ENCODE data around the gene ABCG2. TPM values are rescaled to one million over a fixed set of nuclear protein-coding genes. Genes with fewer than 3 reads are reported as not detected.

Gene ABCG2
- total and polyA plus RNA-seq, 5 donors from 2014 or later = 0.27 to 0.69 (median 0.48) TPM

DNA sequence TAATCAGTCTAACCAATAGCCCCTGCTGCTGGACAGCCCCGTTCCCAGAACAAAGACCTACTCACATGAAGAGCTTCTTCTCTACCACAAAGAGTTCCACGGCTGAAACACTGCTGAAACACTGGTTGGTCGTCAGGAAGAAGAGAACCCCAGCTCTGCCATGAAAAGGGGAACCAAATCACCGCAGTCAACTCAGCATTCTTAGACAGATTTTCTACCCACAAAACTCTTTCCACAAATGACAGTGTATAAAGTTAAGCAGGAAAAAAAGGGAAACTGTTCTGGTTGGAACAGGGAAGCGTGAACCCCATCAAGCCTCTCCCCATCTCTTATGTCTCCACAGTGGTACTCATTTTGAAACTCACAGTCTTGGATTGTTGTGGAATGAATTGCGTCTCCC is 57.3 kb downstream of the ABCG2 start:
- DNase-seq (no peak), ATAC-seq (ENCODE audit: low read depth in 2 of 2) (no peak)
- no peaks in the 10 kb centered on the region for H3K4me1 ChIP-seq (ENCODE audit: control insufficient read depth, insufficient read depth, low read length, poor library complexity, severe bottlenecking)
- H3K27ac Mint-ChIP-seq = no peak overlapping the region
- H3K9me3 ChIP-seq (ENCODE audit: control insufficient read depth in 2 of 2, low read length in 2 of 2) = no peaks in the 10 kb centered on the region
- H3K4me1 Mint-ChIP-seq = no peaks in the 10 kb centered on the region
- H3K27me3 Mint-ChIP-seq = no peaks in the 10 kb centered on the region
- no peaks in the 10 kb centered on the region for H3K9me3 Mint-ChIP-seq
- no peaks in the 10 kb centered on the region for H3K36me3 Mint-ChIP-seq
- H3K4me3 Mint-ChIP-seq = no peak overlapping the region
- no peaks in the 10 kb centered on the region for H3K27me3 ChIP-seq (ENCODE audit: control insufficient read depth, insufficient read depth, low read length)
- H3K36me3 ChIP-seq (ENCODE audit: control insufficient read depth, insufficient read depth, low read length) = no peaks in the 10 kb centered on the region
- H3K27ac ChIP-seq (ENCODE audit: insufficient read depth, low read length, poor library complexity, severe bottlenecking) = no peak overlapping the region
- no peak overlapping the region for H3K4me3 ChIP-seq (ENCODE audit: low read depth, low read length)

DNA sequence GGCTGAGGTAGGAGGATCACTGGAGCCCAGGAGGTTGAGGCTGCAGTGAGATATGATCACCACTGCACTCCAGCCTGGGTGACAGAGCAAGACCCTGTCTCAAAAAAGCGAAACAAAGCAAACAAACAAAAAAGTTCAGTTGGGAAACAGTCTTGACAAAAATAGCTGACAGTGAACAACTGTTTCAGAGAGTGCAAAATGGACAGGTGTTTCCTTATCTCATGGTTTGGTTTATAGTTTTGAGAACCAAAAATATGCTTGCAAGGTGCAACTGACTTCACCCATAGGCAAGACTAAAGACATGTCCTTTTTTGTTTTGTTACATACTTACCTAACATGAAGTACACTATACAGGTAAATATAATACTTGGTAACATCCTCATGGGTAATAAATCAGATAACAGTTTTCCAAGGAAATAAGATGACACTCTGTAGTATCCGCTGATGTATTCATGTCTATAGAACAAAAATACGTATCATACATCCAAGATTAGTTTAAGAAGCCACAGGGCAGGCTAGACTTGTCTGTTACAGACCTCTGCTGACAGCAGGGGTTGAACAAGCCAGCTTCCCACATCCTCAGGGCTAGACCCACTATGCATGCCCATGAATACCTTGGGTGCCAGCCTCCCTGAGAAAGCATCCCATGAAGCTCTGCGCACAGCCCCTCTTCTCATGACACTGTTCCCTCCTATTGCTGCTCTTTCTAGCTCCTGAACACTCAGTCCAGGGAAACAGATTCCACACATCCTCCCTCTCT is 59.3 kb downstream of the ABCG2 start:
- no peaks in the 10 kb centered on the region for H3K36me3 ChIP-seq (ENCODE audit: control insufficient read depth, insufficient read depth, low read length)
- DNase-seq = no peak
- H3K4me1 ChIP-seq (ENCODE audit: control insufficient read depth, insufficient read depth, low read length, poor library complexity, severe bottlenecking) = no peaks in the 10 kb centered on the region
- ATAC-seq (ENCODE audit: low read depth in 2 of 2) = no peak
- H3K27me3 Mint-ChIP-seq = peaks cover 7% of the 10 kb centered on the region
- no peaks in the 10 kb centered on the region for H3K9me3 ChIP-seq (ENCODE audit: control insufficient read depth in 2 of 2, low read length in 2 of 2)
- H3K27ac ChIP-seq (ENCODE audit: insufficient read depth, low read length, poor library complexity, severe bottlenecking) = no peak overlapping the region
- H3K36me3 Mint-ChIP-seq = no peaks in the 10 kb centered on the region
- no peak overlapping the region for H3K4me3 Mint-ChIP-seq
- no peaks in the 10 kb centered on the region for H3K4me1 Mint-ChIP-seq
- H3K4me3 ChIP-seq (ENCODE audit: low read depth, low read length) = no peak overlapping the region
- no peaks in the 10 kb centered on the region for H3K9me3 Mint-ChIP-seq
- H3K27ac Mint-ChIP-seq = no peak overlapping the region
- no peaks in the 10 kb centered on the region for H3K27me3 ChIP-seq (ENCODE audit: control insufficient read depth, insufficient read depth, low read length)

GRCh38 chr4:88097781-88098180 is 60.7 kb downstream of the ABCG2 start:
- no peak overlapping the region for H3K4me3 Mint-ChIP-seq
- DNase-seq = no peak
- no peaks in the 10 kb centered on the region for H3K4me1 Mint-ChIP-seq
- no peak overlapping the region for H3K27ac Mint-ChIP-seq
- no peak for ATAC-seq (ENCODE audit: low read depth in 2 of 2)
- no peak overlapping the region for H3K4me3 ChIP-seq (ENCODE audit: low read depth, low read length)
- H3K4me1 ChIP-seq (ENCODE audit: control insufficient read depth, insufficient read depth, low read length, poor library complexity, severe bottlenecking) = no peaks in the 10 kb centered on the region
- no peak overlapping the region for H3K27ac ChIP-seq (ENCODE audit: insufficient read depth, low read length, poor library complexity, severe bottlenecking)
- H3K36me3 ChIP-seq (ENCODE audit: control insufficient read depth, insufficient read depth, low read length) = no peaks in the 10 kb centered on the region
- no peaks in the 10 kb centered on the region for H3K36me3 Mint-ChIP-seq
- H3K9me3 Mint-ChIP-seq = no peaks in the 10 kb centered on the region
- peaks cover 11% of the 10 kb centered on the region for H3K27me3 Mint-ChIP-seq
- H3K27me3 ChIP-seq (ENCODE audit: control insufficient read depth, insufficient read depth, low read length) = no peaks in the 10 kb centered on the region
- H3K9me3 ChIP-seq (ENCODE audit: control insufficient read depth in 2 of 2, low read length in 2 of 2) = no peaks in the 10 kb centered on the region

DNA sequence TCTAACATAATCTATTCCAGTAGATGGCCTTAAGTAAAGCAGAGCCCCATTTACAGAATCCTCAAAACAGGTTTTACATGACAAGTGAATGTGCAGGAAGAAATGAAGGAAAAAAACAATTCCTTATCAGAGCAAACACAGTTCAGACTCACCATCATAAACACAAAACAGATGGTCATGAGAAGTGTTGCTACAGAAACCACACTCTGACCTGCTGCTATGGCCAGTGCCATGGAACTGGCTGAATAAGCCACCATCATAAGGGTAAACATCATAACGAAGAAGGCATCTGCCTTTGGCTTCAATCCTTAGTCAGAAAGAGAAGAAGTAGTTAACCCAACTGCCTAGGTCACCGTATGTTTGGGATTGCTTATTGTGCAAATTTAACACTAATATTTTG is 61.1 kb downstream of the ABCG2 start:
- Mint-ChIP-seq H3K4me3 (no peak overlapping the region), H3K27me3 (peaks cover 11% of the 10 kb centered on the region)

DNA sequence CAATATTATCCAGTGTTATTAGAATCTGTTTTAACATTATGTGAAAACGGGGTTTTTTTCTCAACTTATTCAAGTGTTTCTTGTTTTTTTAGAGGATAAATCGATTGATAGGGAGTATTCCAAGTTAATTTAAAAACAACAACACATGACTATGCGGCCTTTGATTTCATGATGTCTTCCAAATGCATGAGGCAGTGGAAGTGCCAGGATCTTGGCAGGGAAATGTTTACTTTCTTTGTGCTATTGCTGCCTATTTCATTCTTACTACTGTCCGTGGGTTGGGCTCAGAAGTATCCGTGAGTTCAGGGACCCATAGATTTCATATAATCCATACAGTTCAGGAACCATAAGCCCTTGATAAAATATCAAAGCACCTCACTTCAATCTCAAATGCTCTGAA is 64.6 kb downstream of the ABCG2 start:
- H3K9me3 Mint-ChIP-seq = no peaks in the 10 kb centered on the region
- H3K27ac ChIP-seq (ENCODE audit: insufficient read depth, low read length, poor library complexity, severe bottlenecking) = no peak overlapping the region
- H3K27me3 Mint-ChIP-seq = peaks cover 11% of the 10 kb centered on the region

More for the DNA sequence above, 61.1 kb downstream of the ABCG2 start:
- no peaks in the 10 kb centered on the region for H3K9me3 Mint-ChIP-seq
- no peaks in the 10 kb centered on the region for H3K9me3 ChIP-seq (ENCODE audit: control insufficient read depth in 2 of 2, low read length in 2 of 2)
- no peak overlapping the region for H3K4me3 ChIP-seq (ENCODE audit: low read depth, low read length)
- ATAC-seq (ENCODE audit: low read depth in 2 of 2) (no peak), DNase-seq (no peak)
- no peak overlapping the region for H3K27ac Mint-ChIP-seq
- H3K36me3 ChIP-seq (ENCODE audit: control insufficient read depth, insufficient read depth, low read length) = no peaks in the 10 kb centered on the region
- H3K4me1 ChIP-seq (ENCODE audit: control insufficient read depth, insufficient read depth, low read length, poor library complexity, severe bottlenecking) = no peaks in the 10 kb centered on the region
- no peaks in the 10 kb centered on the region for H3K27me3 ChIP-seq (ENCODE audit: control insufficient read depth, insufficient read depth, low read length)
- no peaks in the 10 kb centered on the region for H3K4me1 Mint-ChIP-seq
- H3K36me3 Mint-ChIP-seq = no peaks in the 10 kb centered on the region
- no peak overlapping the region for H3K27ac ChIP-seq (ENCODE audit: insufficient read depth, low read length, poor library complexity, severe bottlenecking)

GRCh38 chr4:88091378-88091777 is 67.1 kb downstream of the ABCG2 start:
- Histone ChIP-seq H3K27me3 (ENCODE audit: control insufficient read depth, insufficient read depth, low read length) (no peaks in the 10 kb centered on the region), H3K4me3 (ENCODE audit: low read depth, low read length) (no peak overlapping the region), H3K9me3 (ENCODE audit: control insufficient read depth in 2 of 2, low read length in 2 of 2) (no peaks in the 10 kb centered on the region), H3K4me1 (ENCODE audit: control insufficient read depth, insufficient read depth, low read length, poor library complexity, severe bottlenecking) (no peaks in the 10 kb centered on the region), H3K27ac (ENCODE audit: insufficient read depth, low read length, poor library complexity, severe bottlenecking) (no peak overlapping the region), H3K36me3 (ENCODE audit: control insufficient read depth, insufficient read depth, low read length) (no peaks in the 10 kb centered on the region)
- Mint-ChIP-seq H3K4me3 (no peak overlapping the region), H3K27me3 (peaks cover 11% of the 10 kb centered on the region), H3K27ac (no peak overlapping the region), H3K36me3 (no peaks in the 10 kb centered on the region), H3K4me1 (no peaks in the 10 kb centered on the region), H3K9me3 (peaks cover 0 to 4% (median 0%) of the 10 kb centered on the region in 7 donors)
- no peak for ATAC-seq (ENCODE audit: low read depth in 2 of 2)
- DNase-seq = no peak

More for the DNA sequence above, 64.6 kb downstream of the ABCG2 start:
- Histone ChIP-seq H3K27me3 (ENCODE audit: control insufficient read depth, insufficient read depth, low read length) (no peaks in the 10 kb centered on the region), H3K4me1 (ENCODE audit: control insufficient read depth, insufficient read depth, low read length, poor library complexity, severe bottlenecking) (no peaks in the 10 kb centered on the region), H3K9me3 (ENCODE audit: control insufficient read depth in 2 of 2, low read length in 2 of 2) (no peaks in the 10 kb centered on the region), H3K4me3 (ENCODE audit: low read depth, low read length) (no peak overlapping the region), H3K36me3 (ENCODE audit: control insufficient read depth, insufficient read depth, low read length) (no peaks in the 10 kb centered on the region)
- Mint-ChIP-seq H3K4me1 (no peaks in the 10 kb centered on the region), H3K4me3 (no peak overlapping the region), H3K27ac (no peak overlapping the region), H3K36me3 (no peaks in the 10 kb centered on the region)
- DNase-seq = no peak
- ATAC-seq (ENCODE audit: low read depth in 2 of 2) = no peak

DNA sequence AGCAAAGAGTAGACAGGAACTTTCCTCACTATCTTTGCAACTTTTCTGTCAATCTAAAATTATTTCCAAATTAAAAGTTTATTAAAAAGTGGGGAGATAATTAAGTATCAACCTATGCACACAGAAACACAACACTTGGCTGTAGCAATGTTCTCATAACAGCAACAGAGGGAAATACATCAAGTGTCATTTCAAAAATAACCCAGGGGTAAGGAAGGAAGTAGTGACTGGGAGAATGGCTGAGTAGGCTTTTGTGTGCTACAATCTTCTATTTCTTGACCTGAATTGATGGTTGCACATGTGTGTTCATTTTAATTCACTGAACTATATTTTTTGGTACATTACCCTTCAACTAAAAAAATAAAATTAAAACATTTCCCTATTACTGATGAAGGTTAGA is 67.5 kb downstream of the ABCG2 start:
- Mint-ChIP-seq H3K27me3 (peaks cover 11% of the 10 kb centered on the region), H3K4me3 (no peak overlapping the region)
- no peak for ATAC-seq (ENCODE audit: low read depth in 2 of 2)

DNA sequence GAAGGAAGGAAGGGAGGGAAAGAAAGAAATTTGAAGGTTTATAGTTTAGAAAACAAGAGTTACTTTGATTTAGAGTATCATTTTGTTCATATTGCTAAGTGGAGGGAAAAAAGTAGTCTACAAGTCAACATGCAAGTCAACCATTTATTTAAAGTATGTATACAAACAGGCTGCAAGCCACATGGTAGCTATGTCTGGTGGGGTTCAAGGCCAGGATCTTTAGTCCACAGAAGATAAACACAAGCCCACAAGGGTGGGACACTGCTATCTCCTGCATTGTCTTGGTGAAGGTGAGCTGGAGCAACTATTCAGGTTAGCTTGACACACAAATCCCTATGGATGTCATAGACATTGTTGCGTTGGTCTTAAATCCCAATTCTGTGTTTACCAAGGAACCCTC is 71.4 kb downstream of the ABCG2 start:
- Mint-ChIP-seq H3K4me1 (no peaks in the 10 kb centered on the region), H3K36me3 (no peaks in the 10 kb centered on the region), H3K27me3 (no peaks in the 10 kb centered on the region), H3K27ac (no peak overlapping the region), H3K9me3 (peaks cover 0 to 4% (median 0%) of the 10 kb centered on the region in 7 donors), H3K4me3 (no peak overlapping the region)
- Histone ChIP-seq H3K36me3 (ENCODE audit: control insufficient read depth, insufficient read depth, low read length) (no peaks in the 10 kb centered on the region), H3K27me3 (ENCODE audit: control insufficient read depth, insufficient read depth, low read length) (no peaks in the 10 kb centered on the region), H3K27ac (ENCODE audit: insufficient read depth, low read length, poor library complexity, severe bottlenecking) (no peak overlapping the region), H3K4me1 (ENCODE audit: control insufficient read depth, insufficient read depth, low read length, poor library complexity, severe bottlenecking) (no peaks in the 10 kb centered on the region), H3K9me3 (ENCODE audit: control insufficient read depth in 2 of 2, low read length in 2 of 2) (no peaks in the 10 kb centered on the region), H3K4me3 (ENCODE audit: low read depth, low read length) (no peak overlapping the region)
- DNase-seq = no peak
- no peak for ATAC-seq (ENCODE audit: low read depth in 2 of 2)

More for the DNA sequence above, 67.5 kb downstream of the ABCG2 start:
- Mint-ChIP-seq H3K9me3 (peaks cover 0 to 4% (median 0%) of the 10 kb centered on the region in 7 donors), H3K36me3 (no peaks in the 10 kb centered on the region), H3K4me1 (no peaks in the 10 kb centered on the region), H3K27ac (no peak overlapping the region)
- DNase-seq = no peak
- no peaks in the 10 kb centered on the region for H3K27me3 ChIP-seq (ENCODE audit: control insufficient read depth, insufficient read depth, low read length)
- no peak overlapping the region for H3K4me3 ChIP-seq (ENCODE audit: low read depth, low read length)
- H3K27ac ChIP-seq (ENCODE audit: insufficient read depth, low read length, poor library complexity, severe bottlenecking) = no peak overlapping the region
- no peaks in the 10 kb centered on the region for H3K36me3 ChIP-seq (ENCODE audit: control insufficient read depth, insufficient read depth, low read length)
- no peaks in the 10 kb centered on the region for H3K4me1 ChIP-seq (ENCODE audit: control insufficient read depth, insufficient read depth, low read length, poor library complexity, severe bottlenecking)
- H3K9me3 ChIP-seq (ENCODE audit: control insufficient read depth in 2 of 2, low read length in 2 of 2) = no peaks in the 10 kb centered on the region

Measured in CD4-positive, CD25-positive, alpha-beta regulatory T cell (primary cell).